ENCODE measurements around the gene RNU7-1.

Gene RNU7-1

DNA sequence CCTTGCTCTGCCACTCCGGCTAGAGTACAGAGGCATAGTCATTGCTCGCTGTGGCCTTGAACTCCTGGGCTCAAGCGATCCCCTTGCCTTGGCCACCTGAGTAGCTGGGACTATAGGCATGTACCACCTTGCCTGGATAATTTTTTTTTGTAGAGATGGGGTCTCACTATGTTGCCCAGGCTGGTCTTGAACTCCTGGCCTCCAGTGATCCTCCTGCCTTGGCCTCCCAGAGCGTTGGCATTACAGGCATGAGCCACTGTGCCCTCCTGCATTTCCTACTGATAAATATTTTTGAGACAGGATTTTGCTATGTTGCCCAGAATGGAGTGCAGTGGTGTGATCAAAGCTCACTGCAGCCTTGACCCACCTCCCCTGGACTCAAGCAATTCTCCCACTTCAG is 36.5 kb downstream of the RNU7-1 start:
- TF ChIP-seq, protein P1, sequence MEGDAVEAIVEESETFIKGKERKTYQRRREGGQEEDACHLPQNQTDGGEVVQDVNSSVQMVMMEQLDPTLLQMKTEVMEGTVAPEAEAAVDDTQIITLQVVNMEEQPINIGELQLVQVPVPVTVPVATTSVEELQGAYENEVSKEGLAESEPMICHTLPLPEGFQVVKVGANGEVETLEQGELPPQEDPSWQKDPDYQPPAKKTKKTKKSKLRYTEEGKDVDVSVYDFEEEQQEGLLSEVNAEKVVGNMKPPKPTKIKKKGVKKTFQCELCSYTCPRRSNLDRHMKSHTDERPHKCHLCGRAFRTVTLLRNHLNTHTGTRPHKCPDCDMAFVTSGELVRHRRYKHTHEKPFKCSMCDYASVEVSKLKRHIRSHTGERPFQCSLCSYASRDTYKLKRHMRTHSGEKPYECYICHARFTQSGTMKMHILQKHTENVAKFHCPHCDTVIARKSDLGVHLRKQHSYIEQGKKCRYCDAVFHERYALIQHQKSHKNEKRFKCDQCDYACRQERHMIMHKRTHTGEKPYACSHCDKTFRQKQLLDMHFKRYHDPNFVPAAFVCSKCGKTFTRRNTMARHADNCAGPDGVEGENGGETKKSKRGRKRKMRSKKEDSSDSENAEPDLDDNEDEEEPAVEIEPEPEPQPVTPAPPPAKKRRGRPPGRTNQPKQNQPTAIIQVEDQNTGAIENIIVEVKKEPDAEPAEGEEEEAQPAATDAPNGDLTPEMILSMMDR (IDR thresholded peaks at IDR 0.05) = no peak

DNA sequence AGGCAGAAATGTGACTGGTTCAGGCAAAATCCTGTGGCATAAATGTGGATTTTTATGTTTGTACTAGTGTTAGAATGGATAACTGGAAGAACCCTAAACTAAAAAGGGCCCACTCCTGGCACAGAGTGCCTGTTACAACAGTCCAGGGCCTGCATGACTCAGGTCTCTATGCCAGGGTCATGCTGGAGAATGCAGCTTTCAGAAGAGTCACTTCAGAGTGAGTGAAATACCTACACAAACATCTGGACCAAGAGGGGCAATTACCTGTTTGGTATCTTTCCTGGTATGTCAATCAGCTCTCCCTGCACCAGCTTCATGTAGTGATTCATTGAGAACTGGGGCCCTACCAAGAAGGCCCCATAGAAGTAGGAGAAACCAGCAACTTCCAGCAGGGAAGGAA is 37.1 kb downstream of the RNU7-1 start:
- TF ChIP-seq, protein P1 (IDR thresholded peaks at IDR 0.05) = no peak

DNA sequence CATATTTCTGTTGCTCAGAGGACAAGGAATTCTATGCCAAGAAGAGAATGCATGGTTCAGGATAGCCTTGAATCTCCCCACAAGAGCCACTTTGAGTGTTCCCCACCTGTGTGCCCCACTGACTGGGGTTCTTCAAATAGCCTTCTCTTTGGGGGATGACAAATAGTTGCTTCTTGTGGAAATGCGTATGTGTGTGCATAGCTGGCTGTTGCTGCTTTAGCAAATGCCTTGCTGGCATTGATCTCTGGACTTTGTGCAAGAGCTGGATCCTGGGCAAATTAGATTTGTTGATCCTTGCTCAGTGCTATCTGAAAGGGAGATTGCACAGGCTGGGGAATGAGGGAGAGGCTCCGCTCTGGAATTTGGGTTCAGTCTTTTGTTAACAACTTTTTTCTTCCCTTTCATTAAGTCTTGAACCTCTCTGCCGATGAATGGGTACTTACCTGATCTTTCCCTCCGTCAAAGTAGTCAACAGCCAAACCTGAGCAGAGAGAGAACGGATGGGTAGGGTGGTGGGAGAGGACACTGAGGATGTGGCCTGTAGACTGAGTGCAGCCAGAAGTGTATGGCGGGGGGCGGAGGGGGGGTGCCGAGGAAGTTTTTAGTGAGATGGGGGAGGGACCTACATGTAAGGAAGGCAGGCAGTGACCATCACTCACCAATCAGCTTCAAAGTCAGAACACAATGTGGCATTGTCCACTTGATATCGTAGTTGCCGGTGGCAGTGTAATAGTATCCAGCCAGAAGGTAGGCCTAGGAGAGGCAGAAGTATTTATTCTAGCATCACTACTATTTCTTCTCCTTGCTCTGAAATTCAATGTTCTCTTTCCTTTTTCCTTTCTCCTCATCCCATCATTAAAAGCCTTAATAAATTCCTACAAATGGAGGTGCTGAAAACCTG is 37.8 kb downstream of the RNU7-1 start:
- TF ChIP-seq, protein P1 (IDR thresholded peaks at IDR 0.05) = no peak

DNA sequence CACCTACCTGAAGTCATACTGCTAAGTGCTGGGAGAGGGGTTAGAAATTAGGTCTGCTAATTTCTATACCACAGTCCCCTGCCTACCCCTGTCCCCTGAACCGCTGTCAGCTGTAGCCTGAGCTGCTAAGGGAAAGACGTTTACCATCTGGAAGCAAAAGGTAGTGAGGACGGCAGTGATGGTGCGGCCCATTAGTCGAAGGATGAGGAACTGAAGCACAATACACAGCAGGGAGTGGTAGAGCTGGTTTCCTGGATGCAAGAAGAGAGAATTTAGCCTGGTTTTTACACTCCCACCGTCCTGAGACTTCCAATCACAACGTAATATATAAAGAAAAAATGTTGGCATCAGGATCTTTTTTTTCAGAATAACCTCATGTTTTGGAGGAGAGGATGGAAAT is 38.9 kb downstream of the RNU7-1 start:
- TF ChIP-seq, protein P1 (IDR thresholded peaks at IDR 0.05) = no peak

DNA sequence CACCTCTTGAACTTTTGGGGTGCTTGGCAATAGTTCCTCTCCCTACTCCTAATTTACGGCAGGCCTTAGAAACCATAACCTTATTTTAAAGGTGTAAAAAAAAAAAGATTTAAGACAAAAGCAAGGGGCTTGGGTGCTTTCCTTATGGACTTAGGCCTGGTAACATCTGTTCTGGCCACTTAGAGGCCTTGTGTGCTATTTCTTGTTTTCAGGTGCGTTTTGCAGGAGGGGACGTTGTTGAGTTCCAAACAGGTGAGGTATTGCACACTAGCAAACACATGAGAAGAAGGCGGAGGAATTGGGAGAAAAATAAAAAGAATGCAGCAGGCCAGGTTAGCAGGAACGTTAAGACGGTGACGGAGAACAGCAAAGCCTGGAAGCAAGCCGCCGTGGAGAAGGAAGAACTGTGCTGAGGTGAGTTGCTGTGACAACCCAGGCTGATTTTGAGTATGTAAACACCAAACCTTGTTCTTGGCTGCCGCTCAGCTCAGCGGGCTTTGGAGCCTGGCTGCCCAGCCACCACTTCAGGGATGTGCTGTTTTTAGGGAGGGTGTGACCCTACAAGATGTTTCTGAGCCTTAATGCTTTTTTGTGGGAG is 44.4 kb downstream of the RNU7-1 start:
- TF ChIP-seq, protein P1 (IDR thresholded peaks at IDR 0.05) = no peak

All from LNCAP (cell line).